ENCODE measurements around the gene ANP32D.

GRCh38 chr12:48489012-48489411, 16.7 kb downstream of the ANP32D start:
- no peak for TF ChIP-seq ZNF777 (tag by site-specific recombination; IDR thresholded peaks at IDR 0.05; ENCODE audit: borderline replicate concordance)
- no peak for TF ChIP-seq ZNF311 (tag by site-specific recombination; IDR thresholded peaks at IDR 0.05; ENCODE audit: borderline replicate concordance)
- no peak for TF ChIP-seq SETDB1 (IDR thresholded peaks at IDR 0.05; ENCODE audit: insufficient read length, low read length)
- TF ChIP-seq CTCF (tag by site-specific recombination; IDR thresholded peaks at IDR 0.05) = no peak
- TF ChIP-seq ZNF354C (tag by site-specific recombination; IDR thresholded peaks at IDR 0.05; ENCODE audit: borderline replicate concordance, low read depth) = no peak
- no peak for TF ChIP-seq ZNF274 (IDR thresholded peaks at IDR 0.05; ENCODE audit: low read length)
- TF ChIP-seq ZNF274 (tag by site-specific recombination; IDR thresholded peaks at IDR 0.05; ENCODE audit: borderline replicate concordance) = no peak
- TF ChIP-seq PRDM10 (tag by site-specific recombination; IDR thresholded peaks at IDR 0.05) = no peak
- TF ChIP-seq HOXA7 (CRISPR knock-in tag; IDR thresholded peaks at IDR 0.05; ENCODE audit: borderline replicate concordance) = no peak
- no peak for TF ChIP-seq ZNF629 (tag by site-specific recombination; IDR thresholded peaks at IDR 0.05)
- TF ChIP-seq KLF1 (tag by site-specific recombination; IDR thresholded peaks at IDR 0.05) = no peak
- TF ChIP-seq REST (tag by site-specific recombination; IDR thresholded peaks at IDR 0.05) = no peak
- no peak for TF ChIP-seq ZBTB21 (tag by site-specific recombination; IDR thresholded peaks at IDR 0.05)
- TF ChIP-seq TRIM28 (IDR thresholded peaks at IDR 0.05; ENCODE audit: borderline replicate concordance, low read length) = no peak

Measured in HEK293 (cell line).